ENCODE results near the gene DPH2. TPM values are rescaled to one million over a fixed set of nuclear protein-coding genes. Genes with fewer than 3 reads are reported as not detected.

Gene DPH2
- total and polyA plus RNA-seq, 4 donors: 14.3 to 27.4 (median 19.2) TPM

DNA sequence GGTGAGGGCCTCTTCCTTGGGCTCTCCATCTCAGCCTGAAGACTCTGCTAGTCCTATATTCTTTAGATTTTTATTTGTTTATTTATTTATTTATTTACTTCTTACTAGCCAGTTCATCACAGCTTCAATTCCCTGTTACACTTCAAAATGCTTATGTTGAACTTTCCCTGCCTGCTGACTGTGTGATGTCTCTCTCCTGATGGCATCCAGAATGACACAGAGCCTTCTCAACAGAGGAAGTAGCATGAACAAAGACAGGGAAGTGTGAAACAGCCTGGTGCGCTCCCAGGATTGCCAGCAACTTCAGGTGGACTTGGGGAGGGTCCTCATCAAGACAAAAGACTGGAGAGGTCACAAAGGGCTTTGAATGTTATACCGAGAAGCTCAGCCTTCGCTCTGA, 27.4 kb upstream of the DPH2 start:
- no peak overlapping the region for H3K27ac ChIP-seq (ENCODE audit: low read depth, low read length)
- H3K36me3 ChIP-seq (ENCODE audit: control insufficient read depth, insufficient read depth, low read length): peaks cover under 1% of the 10 kb centered on the region
- WGBS (ENCODE audit: insufficient coverage): 88% methylated on average over 3 of the region's 3 CpGs
- H3K27me3 ChIP-seq (ENCODE audit: control insufficient read depth, insufficient read depth, low read length): no peaks in the 10 kb centered on the region
- no peaks in the 10 kb centered on the region for H3K9me3 ChIP-seq (ENCODE audit: control insufficient read depth, insufficient read depth, low read length)
- H3K4me3 ChIP-seq (ENCODE audit: low read depth, low read length): no peak overlapping the region
- DNase-seq (ENCODE audit: low read depth in 4 of 6, low spot score in 6 of 6): no peak
- H3K4me1 ChIP-seq (ENCODE audit: control insufficient read depth, insufficient read depth, low read length): peaks cover 26% of the 10 kb centered on the region

DNA sequence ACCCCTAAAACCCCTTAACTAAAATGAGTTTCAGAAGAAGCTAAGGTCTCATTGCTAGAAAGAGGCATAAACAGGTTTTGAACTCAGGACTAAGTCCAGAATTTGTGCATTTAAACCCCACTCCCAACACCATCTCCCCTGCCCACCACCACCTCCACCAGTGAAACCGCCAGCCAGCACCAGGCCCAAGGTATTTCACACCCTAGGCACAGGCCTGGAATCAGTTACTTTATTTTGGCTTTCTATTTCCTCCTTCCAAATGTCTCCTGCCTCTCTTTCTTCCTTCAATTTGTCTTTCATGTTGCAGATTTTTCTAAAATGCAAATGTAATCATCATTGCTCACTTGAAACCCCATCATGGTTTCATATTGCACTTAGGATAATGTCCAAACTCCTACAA, 24.9 kb upstream of the DPH2 start:
- Histone ChIP-seq H3K27me3 (ENCODE audit: control insufficient read depth, insufficient read depth, low read length) (no peaks in the 10 kb centered on the region), H3K4me1 (ENCODE audit: control insufficient read depth, insufficient read depth, low read length) (peaks cover 46% of the 10 kb centered on the region), H3K4me3 (ENCODE audit: low read depth, low read length) (no peak overlapping the region), H3K9me3 (ENCODE audit: control insufficient read depth, insufficient read depth, low read length) (no peaks in the 10 kb centered on the region), H3K36me3 (ENCODE audit: control insufficient read depth, insufficient read depth, low read length) (peaks cover 9% of the 10 kb centered on the region), H3K27ac (ENCODE audit: low read depth, low read length) (no peak overlapping the region)
- no peak for DNase-seq (ENCODE audit: low read depth in 4 of 6, low spot score in 6 of 6)
- WGBS (ENCODE audit: insufficient coverage): 100% methylated on average over 1 of the region's 1 CpG

DNA sequence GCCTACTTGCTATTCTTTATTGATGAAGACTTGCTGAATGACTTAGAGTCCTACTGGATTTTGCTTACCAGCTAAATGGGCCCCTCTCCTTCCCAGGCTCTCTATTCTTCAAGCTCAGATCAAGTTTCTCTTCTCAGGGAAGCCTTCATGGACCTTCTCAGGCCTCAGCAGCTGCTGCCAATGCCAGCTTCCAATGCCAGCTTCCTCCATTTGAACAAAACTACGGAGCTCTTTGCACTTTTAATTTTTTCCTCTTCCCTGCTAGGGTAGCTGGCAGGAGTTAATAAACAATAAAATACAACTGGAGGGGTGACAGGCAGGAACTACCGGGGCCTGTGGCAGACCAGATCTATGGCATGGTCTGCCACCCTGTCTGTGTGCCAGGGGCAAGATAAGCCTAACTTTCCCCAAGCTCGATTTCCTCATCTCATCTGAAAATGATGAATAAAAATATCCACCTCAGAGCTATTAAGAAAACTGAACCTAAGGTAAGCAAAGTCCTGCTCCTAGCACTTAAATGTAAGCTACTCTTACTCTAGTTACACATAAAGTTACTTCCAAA, 24.1 kb upstream of the DPH2 start:
- H3K27me3 ChIP-seq (ENCODE audit: control insufficient read depth, insufficient read depth, low read length): no peaks in the 10 kb centered on the region
- H3K27ac ChIP-seq (ENCODE audit: low read depth, low read length): peak overlapping the region; percentile 93
- WGBS (ENCODE audit: insufficient coverage): 0% methylated on average over 2 of the region's 3 CpGs
- peak overlapping the region; percentile 93 for H3K4me3 ChIP-seq (ENCODE audit: low read depth, low read length)
- peaks cover 16% of the 10 kb centered on the region for H3K36me3 ChIP-seq (ENCODE audit: control insufficient read depth, insufficient read depth, low read length)
- H3K9me3 ChIP-seq (ENCODE audit: control insufficient read depth, insufficient read depth, low read length): no peaks in the 10 kb centered on the region
- DNase-seq (ENCODE audit: low read depth in 4 of 6, low spot score in 6 of 6): no peak
- peaks cover 48% of the 10 kb centered on the region for H3K4me1 ChIP-seq (ENCODE audit: control insufficient read depth, insufficient read depth, low read length)

DNA sequence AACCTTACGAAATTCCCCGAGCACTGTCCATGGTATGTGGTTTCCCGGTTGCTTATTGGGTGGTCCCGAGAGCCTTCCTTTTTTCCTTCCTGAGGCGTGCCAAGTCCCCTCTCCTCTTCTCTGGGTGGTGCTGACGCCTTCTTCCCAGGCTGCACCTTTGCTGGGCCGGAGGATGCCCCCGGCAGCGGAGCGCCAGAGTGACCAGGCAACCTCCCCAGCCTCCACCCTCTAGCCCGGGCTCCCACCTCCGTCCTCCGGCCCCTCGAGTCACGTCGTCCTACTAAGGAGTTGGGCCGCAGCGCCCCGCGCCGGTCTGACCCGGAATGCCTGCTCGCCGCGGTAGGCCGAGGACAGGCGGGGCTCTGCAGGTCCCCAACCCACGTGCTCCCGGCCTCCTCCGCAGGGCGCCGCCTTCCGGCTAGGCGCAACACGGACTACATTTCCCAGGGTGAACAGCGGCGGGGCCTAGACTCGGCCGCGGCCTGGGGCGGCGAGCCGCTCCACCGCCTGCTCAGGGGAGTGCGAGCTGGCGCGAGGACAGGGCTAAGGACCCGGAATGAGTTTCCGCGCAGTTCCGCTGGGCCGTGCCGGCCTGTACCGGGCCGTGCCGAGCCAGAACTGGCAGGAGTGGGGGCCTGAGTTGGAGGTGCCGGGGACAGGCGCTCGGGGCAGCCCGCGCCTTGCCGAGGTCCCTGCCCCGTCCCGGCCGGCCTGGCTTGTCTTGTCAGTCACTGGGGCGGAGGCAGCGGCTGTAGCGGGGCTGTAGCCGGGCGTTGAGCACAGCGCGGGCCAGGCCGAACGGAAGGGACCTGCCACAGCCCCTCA, 23.4 kb upstream of the DPH2 start, which contains the start of gene IPO13:
TSS of gene IPO13 (plus strand) at position 715 of the 825 bp plus-strand sequence. CDS start 651 bp downstream, outside the sequence.
- H3K4me3 ChIP-seq (ENCODE audit: low read depth, low read length): peak within 1 kb of the TSS; percentile 93
- no peaks in the 10 kb centered on the region for H3K9me3 ChIP-seq (ENCODE audit: control insufficient read depth, insufficient read depth, low read length)
- H3K36me3 ChIP-seq (ENCODE audit: control insufficient read depth, insufficient read depth, low read length): peaks cover 21% of the 10 kb centered on the region
- H3K4me1 ChIP-seq (ENCODE audit: control insufficient read depth, insufficient read depth, low read length): peaks cover 48% of the 10 kb centered on the region
- peak; percentile 89 to 98 (median 92) for DNase-seq (ENCODE audit: low read depth in 4 of 6, low spot score in 6 of 6)
- no peaks in the 10 kb centered on the region for H3K27me3 ChIP-seq (ENCODE audit: control insufficient read depth, insufficient read depth, low read length)
- WGBS (ENCODE audit: insufficient coverage): under 1% methylated on average over 74 of the region's 74 CpGs
- peak within 1 kb of the TSS; percentile 93 for H3K27ac ChIP-seq (ENCODE audit: low read depth, low read length)

DNA sequence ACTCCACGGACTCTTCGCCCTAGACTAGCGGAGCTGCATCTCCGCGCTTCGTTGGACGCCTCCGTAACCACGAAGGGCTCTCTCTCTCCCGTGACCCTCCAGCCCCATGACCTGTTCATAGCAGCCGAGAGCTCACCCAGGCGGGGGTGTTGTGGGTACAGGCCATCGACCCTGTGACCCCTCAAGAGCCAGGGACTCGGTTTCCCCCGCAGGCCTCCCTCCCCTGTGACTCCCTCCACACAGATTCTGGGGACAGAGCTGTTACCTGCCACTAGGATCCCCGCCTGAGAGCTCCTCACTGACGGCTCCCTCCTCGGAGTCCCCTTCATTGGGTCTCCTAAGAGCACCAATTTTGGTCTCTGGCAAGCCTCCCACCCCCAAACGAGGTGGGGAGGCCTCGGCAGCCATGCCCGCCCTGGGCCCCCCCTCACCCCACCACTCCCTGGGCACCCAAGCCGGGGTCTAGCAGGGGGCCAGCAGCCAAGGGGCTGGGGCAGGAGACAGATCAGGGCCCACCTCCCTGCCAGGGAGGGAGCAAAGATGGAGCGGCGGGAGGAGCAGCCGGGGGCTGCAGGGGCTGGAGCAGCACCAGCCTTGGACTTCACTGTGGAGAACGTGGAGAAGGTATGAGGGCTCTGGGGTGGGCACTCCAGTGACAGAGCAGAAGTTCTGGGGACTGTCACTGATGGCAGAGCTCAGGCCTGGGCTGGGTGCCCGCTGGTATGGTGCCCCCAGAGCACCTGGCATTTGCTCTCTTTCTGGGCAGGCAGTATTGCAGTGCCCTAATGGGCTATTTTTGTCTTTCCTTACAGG, 22.5 kb upstream of the DPH2 start:
- Histone ChIP-seq H3K27ac (ENCODE audit: low read depth, low read length) (peak overlapping the region; percentile 93), H3K27me3 (ENCODE audit: control insufficient read depth, insufficient read depth, low read length) (no peaks in the 10 kb centered on the region), H3K36me3 (ENCODE audit: control insufficient read depth, insufficient read depth, low read length) (peaks cover 21% of the 10 kb centered on the region), H3K9me3 (ENCODE audit: control insufficient read depth, insufficient read depth, low read length) (no peaks in the 10 kb centered on the region), H3K4me3 (ENCODE audit: low read depth, low read length) (peak overlapping the region; percentile 93), H3K4me1 (ENCODE audit: control insufficient read depth, insufficient read depth, low read length) (peaks cover 48% of the 10 kb centered on the region)
- WGBS (ENCODE audit: insufficient coverage): 5% methylated on average over 20 of the region's 27 CpGs
- no peak for DNase-seq (ENCODE audit: low read depth in 4 of 6, low spot score in 6 of 6)

DNA sequence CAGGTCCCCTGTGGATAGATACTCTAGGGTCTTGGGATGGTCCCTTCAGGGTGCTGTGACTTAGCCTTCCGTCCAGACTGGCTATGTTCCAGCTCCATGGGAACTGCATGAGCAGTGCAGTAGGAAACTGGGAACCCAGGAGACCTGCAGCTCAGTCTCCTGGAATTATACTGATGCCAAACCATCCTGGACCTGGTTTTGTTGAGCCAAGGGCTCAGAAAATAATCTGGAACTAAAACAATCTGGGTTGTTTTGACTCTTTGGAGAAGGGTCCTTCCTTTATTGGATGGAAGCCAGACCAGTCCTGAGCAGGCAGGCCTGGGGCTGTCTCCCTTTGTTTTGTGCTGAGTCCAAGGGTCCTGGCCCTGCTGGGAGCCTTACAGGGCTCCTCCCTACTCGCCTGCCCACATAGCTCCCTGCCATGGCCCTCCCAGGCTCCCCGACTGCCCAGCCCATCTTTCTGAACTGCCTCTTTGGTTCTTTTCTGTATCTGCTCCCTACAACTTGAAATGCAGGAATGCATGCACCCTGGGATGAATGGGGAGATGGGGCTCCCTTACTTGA, 21.9 kb upstream of the DPH2 start:
- 17% methylated on average over 2 of the region's 3 CpGs for WGBS (ENCODE audit: insufficient coverage)
- H3K36me3 ChIP-seq (ENCODE audit: control insufficient read depth, insufficient read depth, low read length): peaks cover 21% of the 10 kb centered on the region
- peak in 1 of 6 donors; percentile 34 for DNase-seq (ENCODE audit: low read depth in 4 of 6, low spot score in 6 of 6)
- H3K9me3 ChIP-seq (ENCODE audit: control insufficient read depth, insufficient read depth, low read length): no peaks in the 10 kb centered on the region
- H3K4me3 ChIP-seq (ENCODE audit: low read depth, low read length): peak overlapping the region; percentile 93
- peaks cover 50% of the 10 kb centered on the region for H3K4me1 ChIP-seq (ENCODE audit: control insufficient read depth, insufficient read depth, low read length)
- no peaks in the 10 kb centered on the region for H3K27me3 ChIP-seq (ENCODE audit: control insufficient read depth, insufficient read depth, low read length)
- H3K27ac ChIP-seq (ENCODE audit: low read depth, low read length): peak overlapping the region; percentile 25

DNA sequence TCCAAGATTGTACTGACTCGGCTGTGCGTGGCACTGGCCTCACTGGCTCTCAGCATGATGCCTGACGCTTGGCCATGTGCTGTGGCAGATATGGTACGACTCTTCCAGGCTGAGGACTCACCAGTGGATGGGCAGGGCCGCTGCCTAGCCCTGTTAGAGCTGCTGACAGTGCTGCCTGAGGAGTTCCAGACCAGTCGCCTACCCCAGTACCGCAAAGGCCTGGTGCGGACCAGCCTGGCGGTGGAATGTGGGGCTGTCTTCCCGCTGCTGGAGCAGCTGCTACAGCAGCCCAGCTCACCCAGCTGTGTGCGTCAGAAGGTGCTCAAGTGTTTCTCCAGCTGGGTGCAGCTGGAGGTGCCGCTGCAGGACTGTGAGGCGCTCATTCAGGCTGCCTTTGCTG, 20.1 kb upstream of the DPH2 start:
- Histone ChIP-seq H3K4me3 (ENCODE audit: low read depth, low read length) (no peak overlapping the region), H3K27me3 (ENCODE audit: control insufficient read depth, insufficient read depth, low read length) (no peaks in the 10 kb centered on the region), H3K27ac (ENCODE audit: low read depth, low read length) (no peak overlapping the region), H3K36me3 (ENCODE audit: control insufficient read depth, insufficient read depth, low read length) (peaks cover 21% of the 10 kb centered on the region), H3K9me3 (ENCODE audit: control insufficient read depth, insufficient read depth, low read length) (no peaks in the 10 kb centered on the region), H3K4me1 (ENCODE audit: control insufficient read depth, insufficient read depth, low read length) (peaks cover 61% of the 10 kb centered on the region)
- DNase-seq (ENCODE audit: low read depth in 4 of 6, low spot score in 6 of 6): no peak
- WGBS (ENCODE audit: insufficient coverage): 84% methylated on average over 13 of the region's 13 CpGs

DNA sequence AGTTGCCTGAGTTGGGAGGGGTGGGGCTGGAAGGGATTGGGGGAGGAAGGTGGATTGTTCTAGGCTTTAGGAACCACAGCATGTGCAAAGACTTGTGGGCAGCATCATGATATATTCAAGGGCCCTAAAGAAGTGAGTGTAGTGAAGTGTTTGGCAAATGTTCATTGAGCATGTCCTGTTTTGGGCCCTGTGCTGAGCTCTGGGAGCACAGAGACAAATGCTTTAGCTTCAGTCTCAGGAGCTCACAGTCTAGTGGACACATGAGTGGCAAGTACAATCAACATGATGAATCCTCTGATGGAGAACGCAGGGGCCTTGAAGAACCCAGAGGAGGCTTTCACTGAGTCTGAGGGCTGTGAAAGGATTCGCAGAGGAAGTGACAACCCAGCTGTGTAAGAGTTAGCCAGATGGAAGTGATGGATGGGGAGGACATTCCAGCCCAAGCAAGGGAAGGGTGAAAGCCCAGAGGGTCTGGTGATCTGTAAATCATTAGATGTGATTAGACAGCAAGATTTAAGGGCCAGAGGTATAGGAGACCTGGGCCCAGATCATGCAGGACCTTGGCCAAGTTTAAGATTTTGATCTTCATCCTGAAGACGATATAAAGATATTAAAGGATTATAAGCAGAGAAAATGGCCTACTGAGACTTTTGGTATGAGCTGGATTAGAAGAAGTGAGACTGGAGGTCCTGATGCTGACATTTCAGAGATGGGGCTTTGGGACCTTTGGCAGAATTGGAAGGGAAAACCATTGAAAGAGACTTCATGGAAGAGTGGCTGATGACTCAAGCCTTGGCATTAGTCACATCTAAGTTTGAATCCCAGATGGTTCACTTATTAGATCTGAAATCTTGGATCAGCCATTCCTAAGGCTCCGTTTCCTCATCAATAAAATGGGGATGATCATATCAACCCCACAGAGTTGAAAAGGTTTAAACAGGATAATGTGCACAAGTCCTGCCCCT, 18.5 kb upstream of the DPH2 start:
- Histone ChIP-seq H3K27me3 (ENCODE audit: control insufficient read depth, insufficient read depth, low read length) (no peaks in the 10 kb centered on the region), H3K36me3 (ENCODE audit: control insufficient read depth, insufficient read depth, low read length) (peaks cover 24% of the 10 kb centered on the region), H3K4me3 (ENCODE audit: low read depth, low read length) (no peak overlapping the region), H3K27ac (ENCODE audit: low read depth, low read length) (no peak overlapping the region), H3K4me1 (ENCODE audit: control insufficient read depth, insufficient read depth, low read length) (peaks cover 48% of the 10 kb centered on the region), H3K9me3 (ENCODE audit: control insufficient read depth, insufficient read depth, low read length) (no peaks in the 10 kb centered on the region)
- 69% methylated on average over 3 of the region's 4 CpGs for WGBS (ENCODE audit: insufficient coverage)
- no peak for DNase-seq (ENCODE audit: low read depth in 4 of 6, low spot score in 6 of 6)

All from spinal cord (tissue), 10 donors.